GM23338 (cell line): ENCODE measurements around the gene CNDP1. TPM values are rescaled to one million over a fixed set of nuclear protein-coding genes. Genes with fewer than 3 reads are reported as not detected.

Experiments used
- ATAC-seq: fragments of 200-7000 bp; cut with Tn5 transposase; 3 replicates; pipeline ENCODE4 v1.9.1; 2020
- DNase-seq: peaks from one replicate; pipeline ENCODE4 v3.0.0-alpha.2; 2015; ENCODE audit warnings: low spot score
- H2AFZ ChIP-seq: fragments of 200-600 bp; sonication (generic); 2 replicates; pipeline ENCODE4 v1.8.0; 2016; ENCODE audit warnings: antibody characterized with exemption, mild to moderate bottlenecking, moderate library complexity
- H3F3A ChIP-seq: fragments of 200-600 bp; sonication (generic); replicated peaks from 2 replicates; pipeline ENCODE4 v1.8.0; 2017; ENCODE audit warnings: antibody characterized with exemption, mixed run types, low read depth
- H3K27ac ChIP-seq: fragments of 200-600 bp; sonication (generic); 2 replicates; pipeline ENCODE4 v1.6.1; 2016; ENCODE audit warnings: low read depth
- H3K27me3 ChIP-seq: fragments of 200-600 bp; sonication (generic); 2 replicates; pipeline ENCODE4 v1.8.0; 2016; ENCODE audit warnings: mild to moderate bottlenecking, mixed run types, moderate library complexity; ENCODE audit not compliant: insufficient read depth
- H3K36me3 ChIP-seq: fragments of 200-600 bp; sonication (generic); 2 replicates; pipeline ENCODE4 v1.8.0; 2016; ENCODE audit warnings: mild to moderate bottlenecking; ENCODE audit not compliant: insufficient read depth
- H3K4me1 ChIP-seq: fragments of 200-600 bp; sonication (generic); 2 replicates; pipeline ENCODE4 v1.8.0; 2016; ENCODE audit warnings: mild to moderate bottlenecking, moderate library complexity; ENCODE audit not compliant: insufficient read depth
- H3K4me2 ChIP-seq: fragments of 200-600 bp; sonication (generic); 2 replicates; pipeline ENCODE4 v1.7.1; 2017; ENCODE audit warnings: mixed run types
- H3K4me3 ChIP-seq: fragments of 200-600 bp; sonication (generic); 2 replicates; pipeline ENCODE4 v1.6.1; 2016; ENCODE audit warnings: mixed run types
- H3K79me2 ChIP-seq: fragments of 200-600 bp; sonication (generic); replicated peaks from 2 replicates; pipeline ENCODE4 v1.8.0; 2017; ENCODE audit warnings: mild to moderate bottlenecking; ENCODE audit not compliant: insufficient read depth
- H3K9me2 ChIP-seq: fragments of 200-600 bp; sonication (generic); 2 replicates; pipeline ENCODE4 v1.8.0; 2017; ENCODE audit not compliant: insufficient read depth
- H4K20me1 ChIP-seq: fragments of 200-600 bp; sonication (generic); replicated peaks from 2 replicates; pipeline ENCODE4 v1.8.0; 2017; ENCODE audit warnings: mild to moderate bottlenecking; ENCODE audit not compliant: insufficient read depth
- H3K27ac Mint-ChIP-seq: 2 replicates; pipeline ENCODE4 v1.8.0; 2020; ENCODE audit warnings: inconsistent platforms, mild to moderate bottlenecking, moderate library complexity, mixed read lengths
- H3K27me3 Mint-ChIP-seq: 3 replicates; pipeline ENCODE4 v1.8.0; 2022; ENCODE audit warnings: low read depth, mild to moderate bottlenecking, moderate library complexity, mixed read lengths, inconsistent platforms; ENCODE audit not compliant: insufficient read depth, poor library complexity
- H3K36me3 Mint-ChIP-seq: 3 replicates; pipeline ENCODE4 v1.8.0; 2021; ENCODE audit warnings: low read depth, mild to moderate bottlenecking, inconsistent platforms, moderate library complexity, mixed read lengths
- H3K4me1 Mint-ChIP-seq: 3 replicates; pipeline ENCODE4 v1.8.0; 2020; ENCODE audit warnings: mild to moderate bottlenecking, inconsistent platforms, mixed read lengths
- H3K4me3 Mint-ChIP-seq: 3 replicates; pipeline ENCODE4 v1.8.0; 2021; ENCODE audit warnings: moderate library complexity, mild to moderate bottlenecking, inconsistent platforms, mixed read lengths
- H3K9me3 Mint-ChIP-seq: 3 replicates; pipeline ENCODE4 v1.8.0; 2020; ENCODE audit warnings: moderate library complexity, mild to moderate bottlenecking, inconsistent platforms, mixed read lengths
- CREB1 ChIP-seq: fragments of 250-450 bp; sonication (Bioruptor Pico); IDR thresholded peaks from 2 replicates; pipeline ENCODE4 v1.5.0; 2020; ENCODE audit warnings: low read depth, mild to moderate bottlenecking, moderate library complexity
- CTCF ChIP-seq, 2 experiments: fragments of 200-600 bp in 1 of 2; sonication (generic) in 1 of 2; conservative IDR thresholded peaks; 2 replicates each; pipeline versions ENCODE4 v1.5.1 to v1.6.1; 2016 to 2017; ENCODE audit warnings: antibody characterized with exemption in 2 of 2, low read depth in 2 of 2, mild to moderate bottlenecking in 2 of 2, moderate library complexity in 1 of 2
- EZH2 ChIP-seq: fragments of 200-600 bp; sonication (generic); IDR thresholded peaks from one replicate; pipeline ENCODE4 v1.8.0; 2017; ENCODE audit warnings: antibody characterized with exemption, mild to moderate bottlenecking, low read depth; ENCODE audit not compliant: unreplicated experiment
- EZH2phosphoT487 ChIP-seq: fragments of 200-600 bp; sonication (generic); IDR thresholded peaks from one replicate; pipeline ENCODE4 v1.8.1; 2018; ENCODE audit warnings: antibody characterized with exemption; ENCODE audit not compliant: unreplicated experiment
- JUNB ChIP-seq: IDR thresholded peaks from one replicate; pipeline ENCODE4 v1.6.1; 2016; ENCODE audit warnings: antibody characterized with exemption; ENCODE audit not compliant: unreplicated experiment
- POLR2AphosphoS5 ChIP-seq: IDR thresholded peaks from 2 replicates; pipeline ENCODE4 v1.6.1; 2016; ENCODE audit warnings: antibody characterized with exemption, low read depth
- REST ChIP-seq: IDR thresholded peaks from one replicate; pipeline ENCODE4 v1.6.1; 2018; ENCODE audit warnings: antibody characterized with exemption; ENCODE audit not compliant: unreplicated experiment
- ZNF114 ChIP-seq: fragments of 250-450 bp; sonication (Bioruptor Pico); IDR thresholded peaks from 2 replicates; pipeline ENCODE4 v1.5.0; 2020; ENCODE audit warnings: mild to moderate bottlenecking, moderate library complexity
- ZNF331 ChIP-seq: fragments of 250-450 bp; sonication (Bioruptor Pico); IDR thresholded peaks from 2 replicates; pipeline ENCODE4 v1.5.0; 2020; ENCODE audit warnings: low read depth, mild to moderate bottlenecking, moderate library complexity
- ZNF462 ChIP-seq: fragments of 250-450 bp; sonication (Bioruptor Pico); IDR thresholded peaks from 2 replicates; pipeline ENCODE4 v1.5.0; 2020; ENCODE audit warnings: mild to moderate bottlenecking, moderate library complexity
- polyA plus RNA-seq: library from polyadenylated mRNA; unstranded; fragments of >200 nt; fragmentation: Nextera tagmentation; extraction: Ambion mirVana; gene quantifications from 2 replicates; pipeline ENCODE4 v1.2.1, GENCODE V29; 2016
- total RNA-seq: library from RNA; depleted of rRNA; stranded (reverse); fragments of >200 nt; shearing (Covaris generic); gene quantifications from 2 replicates; pipeline ENCODE4 v1.2.3, GENCODE V29; 2014

The CNDP1 gene
- total and polyA plus RNA-seq, 2 experiments from 2014 or later: 0.03 to 0.11 TPM

GRCh38 chr18:74507927-74508326, 26.4 kb upstream of the CNDP1 start:
- peaks cover 28% of the 10 kb centered on the region for H3K4me1 Mint-ChIP-seq
- Histone ChIP-seq H3K27ac (no peak overlapping the region), H4K20me1 (peaks cover 14% of the 10 kb centered on the region), H3K4me1 (no peaks in the 10 kb centered on the region; the same call in 1 of the 2 replicates), H3K79me2 (peaks cover 12% of the 10 kb centered on the region; the same call in 1 of the 2 replicates), H3K27me3 (no peaks in the 10 kb centered on the region), H3K4me2 (no peak overlapping the region), H3K4me3 (no peak overlapping the region), H3K9me2 (no peaks in the 10 kb centered on the region), H3K36me3 (peaks cover 43% of the 10 kb centered on the region), H2AFZ (no peak overlapping the region), H3F3A (no peaks in the 10 kb centered on the region)
- no peak for ATAC-seq
- H3K9me3 Mint-ChIP-seq: no peaks in the 10 kb centered on the region
- TF ChIP-seq EZH2phosphoT487 (no peak), REST (no peak), ZNF331 (CRISPR knock-in tag) (no peak), JUNB (no peak), EZH2 (no peak), POLR2AphosphoS5 (no peak), CTCF (conservative IDR thresholded peaks at IDR 0.05; ENCODE audit: low read depth in 2 of 2) (no peak), ZNF114 (no peak), CREB1 (CRISPR knock-in tag) (no peak), ZNF462 (CRISPR knock-in tag) (no peak)
- H3K36me3 Mint-ChIP-seq: peaks cover 92% of the 10 kb centered on the region
- H3K27ac Mint-ChIP-seq: peak overlapping the region; percentile 65
- H3K27me3 Mint-ChIP-seq: peaks cover 2% of the 10 kb centered on the region
- H3K4me3 Mint-ChIP-seq: no peak overlapping the region
- no peak for DNase-seq
